IMR-90 (cell line): Measurements from ENCODE around the gene PCK1. TPM values are rescaled to one million over a fixed set of nuclear protein-coding genes. Genes with fewer than 3 reads are reported as not detected.

Source experiments
- ATAC-seq: fragments of 200-7000 bp; cut with Tn5 transposase; 2 replicates; pipeline ENCODE4 v1.9.1; 2020; ENCODE audit warnings: low read depth, mild to moderate bottlenecking, moderate library complexity
- BruUV-seq: library from RNA; stranded (reverse); fragments of 400-500 nt; replicated peaks from 2 replicates; lab custom pipeline; 2021; lab: Mats Ljungman, UMichigan
- CTCF ChIA-PET: fragments of 300-600 bp; formaldehyde crosslinking; extraction: SDS; loops from one replicate; lab custom pipeline; 2021; ENCODE audit warnings: antibody characterized with exemption; lab: Yijun Ruan, JAX
- POLR2A ChIA-PET: fragments of 300-600 bp; sonication (Branson Sonifier 250); formaldehyde crosslinking; loops from one replicate; lab custom pipeline; 2022; ENCODE audit warnings: antibody characterized with exemption; ENCODE audit not compliant: unreplicated experiment; lab: Charles Lee
- DNase-seq: peaks from one replicate; pipeline ENCODE4 v3.0.0; 2013
- H2AFZ ChIP-seq: replicated peaks from 2 replicates; pipeline ENCODE3; 2013; ENCODE audit warnings: low read length, mild to moderate bottlenecking; ENCODE audit not compliant: poor library complexity
- H2AK5ac ChIP-seq: 2 replicates; pipeline ENCODE4 v1.6.1; 2013; ENCODE audit warnings: low read depth, low read length, inconsistent platforms
- H2AK9ac ChIP-seq: replicated peaks from 2 replicates; pipeline ENCODE3; 2013; ENCODE audit warnings: mild to moderate bottlenecking, low read depth, low read length, moderate library complexity; ENCODE audit not compliant: poor library complexity
- H2BK120ac ChIP-seq: 2 replicates; pipeline ENCODE4 v1.6.1; 2013; ENCODE audit warnings: low read depth, low read length, inconsistent platforms
- H2BK15ac ChIP-seq: 3 replicates; pipeline ENCODE4 v1.6.1; 2013; ENCODE audit warnings: low read depth, low read length, inconsistent platforms
- H2BK20ac ChIP-seq: 2 replicates; pipeline ENCODE4 v1.6.1; 2013; ENCODE audit warnings: low read depth, mild to moderate bottlenecking, inconsistent platforms, low read length, moderate library complexity
- H2BK5ac ChIP-seq: 2 replicates; pipeline ENCODE4 v1.6.1; 2013; ENCODE audit warnings: mild to moderate bottlenecking, low read depth, low read length, inconsistent platforms; ENCODE audit not compliant: poor library complexity, severe bottlenecking
- H3K14ac ChIP-seq: replicated peaks from 2 replicates; pipeline ENCODE4 v1.6.1; 2013; ENCODE audit warnings: low read depth, low read length, inconsistent platforms
- H3K18ac ChIP-seq: 2 replicates; pipeline ENCODE4 v1.6.1; 2013; ENCODE audit warnings: low read depth, low read length, control low read depth
- H3K23ac ChIP-seq: 2 replicates; pipeline ENCODE4 v1.6.1; 2013; ENCODE audit warnings: low read depth, low read length, inconsistent platforms
- H3K27ac ChIP-seq: 2 replicates; pipeline ENCODE4 v1.5.1; 2013; ENCODE audit warnings: mild to moderate bottlenecking, control low read depth, low read length; ENCODE audit not compliant: insufficient read depth
- H3K27me3 ChIP-seq: 2 replicates; pipeline ENCODE4 v1.6.1; 2013; ENCODE audit warnings: low read length; ENCODE audit not compliant: control insufficient read depth, insufficient read depth
- H3K36me3 ChIP-seq: 2 replicates; pipeline ENCODE4 v1.6.1; 2013; ENCODE audit warnings: low read length, mixed read lengths; ENCODE audit not compliant: control insufficient read depth, insufficient read depth
- H3K4ac ChIP-seq: 2 replicates; pipeline ENCODE4 v1.6.1; 2013; ENCODE audit warnings: low read depth, low read length, inconsistent platforms
- H3K4me1 ChIP-seq: 2 replicates; pipeline ENCODE4 v1.6.1; 2013; ENCODE audit warnings: low read length, mixed read lengths; ENCODE audit not compliant: control insufficient read depth, insufficient read depth
- H3K4me2 ChIP-seq: 2 replicates; pipeline ENCODE4 v1.6.1; 2013; ENCODE audit warnings: low read depth, mild to moderate bottlenecking, control low read depth, low read length, moderate library complexity
- H3K4me3 ChIP-seq: 2 replicates; pipeline ENCODE4 v1.5.1; 2013; ENCODE audit warnings: low read depth, mild to moderate bottlenecking, control low read depth, low read length, moderate library complexity; ENCODE audit not compliant: insufficient read depth
- H3K56ac ChIP-seq: 2 replicates; pipeline ENCODE4 v1.6.1; 2013; ENCODE audit warnings: low read length, inconsistent platforms; ENCODE audit not compliant: insufficient read depth; ENCODE audit errors: extremely low read depth
- H3K79me1 ChIP-seq, 2 experiments: 2 replicates each; pipeline ENCODE4 v1.6.1; 2013; ENCODE audit warnings: low read length in 2 of 2, inconsistent platforms in 1 of 2, low read depth in 1 of 2
- H3K9ac ChIP-seq: 2 replicates; pipeline ENCODE4 v1.6.1; 2013; ENCODE audit warnings: low read depth, low read length, control low read depth
- H3K9me1 ChIP-seq: 2 replicates; pipeline ENCODE4 v1.6.1; 2013; ENCODE audit warnings: low read length, inconsistent platforms; ENCODE audit not compliant: insufficient read depth
- H3K9me3 ChIP-seq: 2 replicates; pipeline ENCODE4 v1.6.1; 2013; ENCODE audit warnings: low read length; ENCODE audit not compliant: control insufficient read depth, insufficient read depth
- H4K20me1 ChIP-seq: 2 replicates; pipeline ENCODE4 v1.6.1; 2013; ENCODE audit warnings: low read length, inconsistent platforms; ENCODE audit not compliant: insufficient read depth
- H4K5ac ChIP-seq: 2 replicates; pipeline ENCODE4 v1.6.1; 2013; ENCODE audit warnings: mild to moderate bottlenecking, low read depth, low read length, control low read depth
- H4K8ac ChIP-seq, 2 experiments: 2 replicates each; pipeline ENCODE4 v1.6.1; 2013; ENCODE audit warnings: low read depth in 2 of 2, low read length in 2 of 2, control low read depth in 1 of 2, inconsistent platforms in 1 of 2
- H4K91ac ChIP-seq: 2 replicates; pipeline ENCODE4 v1.6.1; 2013; ENCODE audit warnings: low read depth, low read length, inconsistent platforms; ENCODE audit not compliant: insufficient read depth
- CHD1 ChIP-seq: IDR thresholded peaks from 2 replicates; pipeline ENCODE4 v1.6.1; 2012; ENCODE audit warnings: low read depth, low read length, improper control_type of control experiment
- WGBS, 2 experiments: methylation state at CpG; one replicate each; pipeline versions ENCODE4 v1.1.5 to v1.1.7; 2013; ENCODE audit warnings: missing lambda C conversion rate in 2 of 2; ENCODE audit not compliant: insufficient read length in 1 of 2; ENCODE audit errors: extremely low coverage in 2 of 2; 5-methylcytosine and 5-hydroxymethylcytosine counted together
- dilution Hi-C: fragments of 300-500 bp; cut with HindIII; formaldehyde crosslinking; loops from one replicate; pipeline ENCODE4 v1.14.3; 2018; ENCODE audit warnings: low sequenced_read_pairs; ENCODE audit not compliant: unreplicated experiment
- in situ Hi-C: fragments of 300-500 bp; cut with MboI; formaldehyde crosslinking; loops from 3 replicates; pipeline ENCODE4 v1.14.3; 2019; ENCODE audit warnings: low sequenced_read_pairs, inconsistent platforms, mixed read lengths
- intact Hi-C: fragments of 100-400 bp; cut with micrococcal nuclease; formaldehyde crosslinking; loops from 2 replicates; pipeline ENCODE4 v1.10.0; 2022
- polyA plus RNA-seq, 3 experiments: library from polyadenylated mRNA; depleted of rRNA; stranded (reverse); fragments of >200 nt; gene quantifications; 2 replicates each; pipeline ENCODE4 v1.2.3, GENCODE V29; 2012; ENCODE audit warnings: low replicate concordance in 1 of 3
- total RNA-seq: library from RNA; depleted of rRNA; stranded (reverse); fragments of >200 nt; gene quantifications from 2 replicates; pipeline ENCODE4 v1.2.3, GENCODE V29; 2012

PCK1 gene
- total and polyA plus RNA-seq, 2 of the 4 experiments (the other 2 are of a cell fraction) = not detected

DNA sequence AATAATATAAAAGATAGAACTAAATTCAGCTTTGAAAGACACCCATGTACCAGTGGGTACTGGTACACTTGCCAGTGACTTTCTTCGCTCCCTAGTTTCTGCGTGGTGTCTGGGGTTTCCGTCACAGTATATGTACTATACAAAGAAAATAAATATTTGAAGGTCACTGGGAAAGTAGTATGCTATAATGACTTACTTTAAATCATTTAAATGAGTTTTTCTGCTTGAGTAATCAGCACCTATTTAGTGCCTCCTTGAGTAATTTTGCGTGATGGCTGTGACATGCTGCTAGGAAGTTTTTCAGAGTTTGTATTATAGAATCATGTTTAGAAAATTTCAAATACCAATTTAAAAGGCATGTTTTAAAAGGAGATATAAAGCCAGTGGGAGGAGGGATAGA is 32.8 kb upstream of the PCK1 start:
- no peaks in the 10 kb centered on the region for H3K79me1 ChIP-seq
- ATAC-seq (no peak), DNase-seq (no peak)
- intact Hi-C loops (no loop called here), dilution Hi-C loops (no loop called here), in situ Hi-C loops (no loop called here)
- no peak overlapping the region for H2BK120ac ChIP-seq
- H3K18ac ChIP-seq = no peak overlapping the region
- no peak overlapping the region for H4K8ac ChIP-seq
- no peak overlapping the region for H2AK5ac ChIP-seq
- no peak overlapping the region for H2BK20ac ChIP-seq
- H3K36me3 ChIP-seq = no peaks in the 10 kb centered on the region
- POLR2A ChIA-PET = no interaction called here
- no TSS peak for BruUV-seq
- no peak overlapping the region for H3K4me2 ChIP-seq
- no peaks in the 10 kb centered on the region for H4K20me1 ChIP-seq
- no peak overlapping the region for H2AK9ac ChIP-seq
- CTCF ChIA-PET = no interaction called here
- H4K5ac ChIP-seq = no peak overlapping the region
- H2BK5ac ChIP-seq = no peak overlapping the region
- H2AFZ ChIP-seq = no peak overlapping the region
- H3K4me1 ChIP-seq = no peaks in the 10 kb centered on the region
- no peak overlapping the region for H3K14ac ChIP-seq
- no peak for TF ChIP-seq CHD1
- H2BK15ac ChIP-seq = no peak overlapping the region
- no peak overlapping the region for H3K4ac ChIP-seq
- no peak overlapping the region for H3K9ac ChIP-seq
- H3K4me3 ChIP-seq = no peak overlapping the region
- no peak overlapping the region for H3K27ac ChIP-seq
- no peak overlapping the region for H3K23ac ChIP-seq
- H3K9me3 ChIP-seq = no peaks in the 10 kb centered on the region
- H3K9me1 ChIP-seq = no peaks in the 10 kb centered on the region
- no peak overlapping the region for H4K91ac ChIP-seq
- H3K27me3 ChIP-seq = peaks cover 4% of the 10 kb centered on the region; the same call in 1 of the 2 replicates
- no peak overlapping the region for H3K56ac ChIP-seq
- no CpG with 5 or more reads among the region's 4 CpGs for WGBS, 2 experiments
